ENCODE results near the gene ERBB4. TPM values are rescaled to one million over a fixed set of nuclear protein-coding genes. Genes with fewer than 3 reads are reported as not detected.

Gene ERBB4
- polyA plus RNA-seq, 1 experiment, result not detected

DNA sequence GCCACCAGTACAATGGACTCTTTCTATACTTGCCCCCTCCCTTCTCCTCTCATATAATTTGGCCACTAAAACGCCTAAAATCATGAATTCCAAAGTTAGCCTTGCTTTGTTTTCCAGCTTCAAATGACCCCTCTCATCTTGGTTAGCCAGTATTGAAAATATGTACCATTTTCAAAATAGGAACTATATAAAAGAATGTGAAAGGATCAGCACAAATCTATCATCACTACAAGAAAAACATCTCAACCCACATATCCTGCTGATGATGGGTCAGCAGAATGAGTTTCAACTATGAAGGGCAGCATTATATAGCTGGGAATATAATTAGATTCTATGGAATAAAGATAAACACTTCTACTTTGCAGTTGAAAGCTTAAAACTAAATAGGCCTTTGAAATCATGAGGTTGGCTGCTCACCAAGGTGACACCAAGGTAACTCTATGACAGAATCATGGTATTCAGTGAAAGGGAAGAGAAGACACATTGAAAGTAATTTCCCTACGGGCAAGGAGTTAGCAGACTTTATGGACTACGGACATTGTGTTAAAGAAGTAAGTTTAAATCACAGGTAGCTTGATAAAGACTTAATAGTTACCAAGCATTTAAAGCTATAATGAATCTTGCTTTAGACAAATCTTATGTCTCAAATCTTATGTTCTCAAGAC is 1109.2 kb downstream of the ERBB4 start:
- no peak for DNase-seq (ENCODE audit: low read depth, low spot score)
- H3K27ac ChIP-seq (ENCODE audit: low read depth, low read length), result no peak overlapping the region
- H3K4me3 ChIP-seq (ENCODE audit: low read depth, low read length), result no peak overlapping the region
- no peaks in the 10 kb centered on the region for H3K27me3 ChIP-seq (ENCODE audit: control insufficient read depth, insufficient read depth, low read length)
- H3K9me3 ChIP-seq (ENCODE audit: control insufficient read depth, insufficient read depth, low read length), result peaks cover 6% of the 10 kb centered on the region
- CTCF ChIA-PET, result no interaction called here
- POLR2A ChIA-PET, result no interaction called here
- TF ChIP-seq, protein P1, sequence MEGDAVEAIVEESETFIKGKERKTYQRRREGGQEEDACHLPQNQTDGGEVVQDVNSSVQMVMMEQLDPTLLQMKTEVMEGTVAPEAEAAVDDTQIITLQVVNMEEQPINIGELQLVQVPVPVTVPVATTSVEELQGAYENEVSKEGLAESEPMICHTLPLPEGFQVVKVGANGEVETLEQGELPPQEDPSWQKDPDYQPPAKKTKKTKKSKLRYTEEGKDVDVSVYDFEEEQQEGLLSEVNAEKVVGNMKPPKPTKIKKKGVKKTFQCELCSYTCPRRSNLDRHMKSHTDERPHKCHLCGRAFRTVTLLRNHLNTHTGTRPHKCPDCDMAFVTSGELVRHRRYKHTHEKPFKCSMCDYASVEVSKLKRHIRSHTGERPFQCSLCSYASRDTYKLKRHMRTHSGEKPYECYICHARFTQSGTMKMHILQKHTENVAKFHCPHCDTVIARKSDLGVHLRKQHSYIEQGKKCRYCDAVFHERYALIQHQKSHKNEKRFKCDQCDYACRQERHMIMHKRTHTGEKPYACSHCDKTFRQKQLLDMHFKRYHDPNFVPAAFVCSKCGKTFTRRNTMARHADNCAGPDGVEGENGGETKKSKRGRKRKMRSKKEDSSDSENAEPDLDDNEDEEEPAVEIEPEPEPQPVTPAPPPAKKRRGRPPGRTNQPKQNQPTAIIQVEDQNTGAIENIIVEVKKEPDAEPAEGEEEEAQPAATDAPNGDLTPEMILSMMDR (IDR thresholded peaks at IDR 0.05; ENCODE audit: low read depth, low read length), result no peak

DNA sequence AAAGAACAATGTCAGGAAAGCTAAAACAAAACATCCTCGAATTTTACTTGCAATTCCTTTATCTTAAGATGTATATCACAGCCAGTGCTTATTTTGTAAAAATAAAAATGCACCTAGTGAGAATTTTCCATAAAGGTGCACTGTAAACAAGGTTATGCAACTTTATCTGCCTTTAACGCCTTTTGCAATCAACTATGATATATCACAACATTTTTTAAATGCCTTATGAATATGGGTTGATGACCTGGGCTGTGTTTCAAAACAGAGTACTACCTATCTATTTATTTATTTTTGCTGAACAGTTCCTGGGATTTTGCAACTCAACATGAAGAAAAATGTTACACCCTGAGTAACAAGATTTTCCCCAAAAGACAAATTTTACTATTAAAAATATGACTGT is 1112.4 kb downstream of the ERBB4 start:
- no peaks in the 10 kb centered on the region for H3K27me3 ChIP-seq (ENCODE audit: control insufficient read depth, insufficient read depth, low read length)
- POLR2A ChIA-PET, result no interaction called here
- H3K9me3 ChIP-seq (ENCODE audit: control insufficient read depth, insufficient read depth, low read length), result peaks cover 4% of the 10 kb centered on the region; the same call in 1 of the 2 replicates
- no peak overlapping the region for H3K4me3 ChIP-seq (ENCODE audit: low read depth, low read length)
- DNase-seq (ENCODE audit: low read depth, low spot score), result no peak
- TF ChIP-seq, protein P1 (IDR thresholded peaks at IDR 0.05; ENCODE audit: low read depth, low read length), result no peak
- no peak overlapping the region for H3K27ac ChIP-seq (ENCODE audit: low read depth, low read length)
- CTCF ChIA-PET, result interaction anchor here (1.4 kb wide), 1 partner anchor 29 kb away, joined by 3 read pairs; no protein-coding TSS in a partner anchor

DNA sequence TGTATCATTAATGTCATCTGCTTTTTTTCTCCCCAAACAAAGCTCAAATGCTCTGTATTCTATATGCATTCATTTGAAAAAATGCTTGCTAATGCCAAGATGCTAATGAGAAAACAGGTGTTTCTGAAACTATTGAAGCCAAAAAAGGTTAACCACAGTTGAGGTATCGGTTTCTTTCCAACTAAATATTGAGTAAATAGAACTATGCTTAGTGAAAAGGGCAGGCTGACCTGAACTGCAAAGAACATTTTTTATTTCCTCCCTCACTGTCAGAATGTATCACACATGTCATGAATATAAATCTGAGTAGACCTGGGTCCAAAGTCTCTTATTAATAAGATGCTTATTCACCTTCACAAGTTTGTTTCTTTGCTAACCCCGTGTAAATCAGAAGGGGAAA is 1115.6 kb downstream of the ERBB4 start:
- H3K27me3 ChIP-seq (ENCODE audit: control insufficient read depth, insufficient read depth, low read length), result no peaks in the 10 kb centered on the region
- no peak for DNase-seq (ENCODE audit: low read depth, low spot score)

DNA sequence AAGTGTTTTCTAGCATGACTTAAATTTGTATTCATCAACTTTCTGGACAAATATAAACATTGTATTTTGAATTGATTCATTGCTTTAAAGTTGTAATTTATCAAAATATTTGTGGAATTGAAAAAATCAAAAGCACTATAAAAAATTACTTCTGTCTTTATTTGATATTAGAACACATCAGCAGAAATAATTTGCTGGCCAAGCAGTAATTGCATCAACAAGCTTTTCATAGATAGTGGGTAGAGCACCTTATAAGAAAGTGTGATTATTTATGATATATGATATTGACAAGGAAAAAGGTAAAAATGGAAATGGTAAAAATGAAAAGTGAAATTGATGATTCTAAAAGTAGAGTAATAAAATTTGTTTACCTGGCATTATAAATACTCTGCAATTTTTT is 1121.1 kb downstream of the ERBB4 start:
- POLR2A ChIA-PET, result no interaction called here
- H3K27me3 ChIP-seq (ENCODE audit: control insufficient read depth, insufficient read depth, low read length), result no peaks in the 10 kb centered on the region
- H3K9me3 ChIP-seq (ENCODE audit: control insufficient read depth, insufficient read depth, low read length), result peaks cover 12% of the 10 kb centered on the region
- CTCF ChIA-PET, result no interaction called here
- TF ChIP-seq, protein P1 (IDR thresholded peaks at IDR 0.05; ENCODE audit: low read depth, low read length), result no peak
- DNase-seq (ENCODE audit: low read depth, low spot score), result no peak
- H3K4me3 ChIP-seq (ENCODE audit: low read depth, low read length), result no peak overlapping the region
- no peak overlapping the region for H3K27ac ChIP-seq (ENCODE audit: low read depth, low read length)

More for the DNA sequence above, 1115.6 kb downstream of the ERBB4 start:
- POLR2A ChIA-PET, result no interaction called here
- H3K9me3 ChIP-seq (ENCODE audit: control insufficient read depth, insufficient read depth, low read length), result peaks cover 4% of the 10 kb centered on the region; the same call in 1 of the 2 replicates
- CTCF ChIA-PET, result no interaction called here
- H3K4me3 ChIP-seq (ENCODE audit: low read depth, low read length), result no peak overlapping the region
- no peak overlapping the region for H3K27ac ChIP-seq (ENCODE audit: low read depth, low read length)
- TF ChIP-seq, protein P1 (IDR thresholded peaks at IDR 0.05; ENCODE audit: low read depth, low read length), result no peak

DNA sequence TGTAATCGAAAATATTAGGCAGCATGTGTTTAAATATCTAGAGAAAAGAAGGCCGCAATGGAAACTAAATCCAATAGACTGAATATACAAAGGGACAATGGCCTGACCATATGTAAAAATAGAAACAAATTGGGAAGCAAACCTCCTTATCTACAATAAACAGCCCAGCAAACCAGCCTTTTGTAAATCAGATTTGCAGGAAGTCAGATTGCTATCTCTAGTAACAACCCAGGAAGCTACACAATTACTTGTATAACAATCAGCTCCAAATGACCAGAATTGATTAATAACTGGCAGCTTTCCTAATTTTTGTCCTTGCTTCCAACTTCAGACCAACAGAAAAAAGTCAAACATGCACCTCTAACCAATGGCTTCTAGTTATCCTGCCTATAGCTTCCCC is 1122.2 kb downstream of the ERBB4 start:
- Histone ChIP-seq H3K9me3 (ENCODE audit: control insufficient read depth, insufficient read depth, low read length) (peaks cover 12% of the 10 kb centered on the region), H3K27me3 (ENCODE audit: control insufficient read depth, insufficient read depth, low read length) (no peaks in the 10 kb centered on the region), H3K27ac (ENCODE audit: low read depth, low read length) (no peak overlapping the region), H3K4me3 (ENCODE audit: low read depth, low read length) (no peak overlapping the region)
- DNase-seq (ENCODE audit: low read depth, low spot score), result no peak
- ChIA-PET CTCF (no interaction called here), POLR2A (no interaction called here)
- TF ChIP-seq, protein P1 (IDR thresholded peaks at IDR 0.05; ENCODE audit: low read depth, low read length), result no peak
